Mucosa of descending colon (tissue), 3 donors: ENCODE data around the gene SPRR2E. TPM values are rescaled to one million over a fixed set of nuclear protein-coding genes. Genes with fewer than 3 reads are reported as not detected.
"Not testable (repeated sequence)": the region's sequence is repeated elsewhere in the genome, so short reads cannot be mapped to it uniquely, and the experiment has no call there.

Source experiments
- ATAC-seq: fragments of 200-7000 bp; cut with Tn5 transposase; one replicate; pipeline ENCODE4 v1.9.1; 2020; ENCODE audit warnings: mild to moderate bottlenecking, moderate library complexity
- DNase-seq, 3 donors: peaks; one replicate each; pipeline ENCODE4 v3.0.0-alpha.2; 2020
- H3K36me3 ChIP-seq: fragments of 200-600 bp; one replicate; pipeline ENCODE4 v1.8.0; 2021; ENCODE audit warnings: low read depth, mild to moderate bottlenecking
- H3K4me1 ChIP-seq: fragments of 200-600 bp; one replicate; pipeline ENCODE4 v1.8.0; 2021; ENCODE audit warnings: low read depth, mild to moderate bottlenecking
- H3K4me3 ChIP-seq: fragments of 200-600 bp; one replicate; pipeline ENCODE4 v1.8.0; 2021; ENCODE audit warnings: mild to moderate bottlenecking
- H3K9me3 ChIP-seq: fragments of 200-600 bp; one replicate; pipeline ENCODE4 v1.8.0; 2021; ENCODE audit warnings: mild to moderate bottlenecking
- intact Hi-C, 2 donors: fragments of 100-400 bp; cut with DNase I in 1 of 2; cut with micrococcal nuclease in 1 of 2; formaldehyde crosslinking; loops; one replicate each; pipeline versions ENCODE4 v1.11.0 to v1.11.1; 2022; cut with DNase I, micrococcal nuclease
- long read RNA-seq, 2 donors: library from polyadenylated mRNA; unstranded; transcript quantifications; one replicate each; pipeline ENCODE4 v2.0.0, GENCODE V29; 2019 to 2021
- total RNA-seq, 3 donors: library from RNA; stranded (reverse); fragmentation: NEBNext Ultra II Directional in 2 of 3; extraction: Animal tissue kit (Norgen Biotek cat#: 25700) in 2 of 3; gene quantifications; one replicate each; pipeline versions ENCODE4 v1.2.1 to v1.2.4, GENCODE V29; 2021 to 2023
- TF ChIP-seq, protein P1 (sequence below): fragments of 200-600 bp; IDR thresholded peaks from one replicate; pipeline ENCODE4 v1.8.0; 2022; ENCODE audit warnings: antibody characterized with exemption, mild to moderate bottlenecking
- donor health status: DM: no; HTN: no; CAD: no; lungs with moderate emphysema.
- donor health status: DM: no; HTN: no; CAD: no.
- donor health status: DM: no; HTN: yes; CAD: no.

Gene SPRR2E
- total RNA-seq = not detected
- long read RNA-seq, donor 1 = 0 reads
- long read RNA-seq, donor 2 = 0 reads

- Histone ChIP-seq H3K4me3 (no peak within 1 kb of the TSS), H3K9me3 (no peaks in the 10 kb centered on the region), H3K36me3 (no peaks in the 10 kb centered on the region), H3K4me1 (no peaks in the 10 kb centered on the region)
- ATAC-seq (no peak), DNase-seq (no peak)
- TF ChIP-seq, protein P1, sequence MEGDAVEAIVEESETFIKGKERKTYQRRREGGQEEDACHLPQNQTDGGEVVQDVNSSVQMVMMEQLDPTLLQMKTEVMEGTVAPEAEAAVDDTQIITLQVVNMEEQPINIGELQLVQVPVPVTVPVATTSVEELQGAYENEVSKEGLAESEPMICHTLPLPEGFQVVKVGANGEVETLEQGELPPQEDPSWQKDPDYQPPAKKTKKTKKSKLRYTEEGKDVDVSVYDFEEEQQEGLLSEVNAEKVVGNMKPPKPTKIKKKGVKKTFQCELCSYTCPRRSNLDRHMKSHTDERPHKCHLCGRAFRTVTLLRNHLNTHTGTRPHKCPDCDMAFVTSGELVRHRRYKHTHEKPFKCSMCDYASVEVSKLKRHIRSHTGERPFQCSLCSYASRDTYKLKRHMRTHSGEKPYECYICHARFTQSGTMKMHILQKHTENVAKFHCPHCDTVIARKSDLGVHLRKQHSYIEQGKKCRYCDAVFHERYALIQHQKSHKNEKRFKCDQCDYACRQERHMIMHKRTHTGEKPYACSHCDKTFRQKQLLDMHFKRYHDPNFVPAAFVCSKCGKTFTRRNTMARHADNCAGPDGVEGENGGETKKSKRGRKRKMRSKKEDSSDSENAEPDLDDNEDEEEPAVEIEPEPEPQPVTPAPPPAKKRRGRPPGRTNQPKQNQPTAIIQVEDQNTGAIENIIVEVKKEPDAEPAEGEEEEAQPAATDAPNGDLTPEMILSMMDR = no peak
- intact Hi-C loops = no loop called here
Measured at GRCh38 chr1:153094426-153094825, at the start of gene SPRR2E. SPRR2E (minus strand) TSS chr1:153094526; CDS start chr1:153093751, 775 bp downstream.

- no peak for DNase-seq
- no peak overlapping the region for H3K4me3 ChIP-seq
- intact Hi-C loops = no loop called here
Measured at GRCh38 chr1:153141377-153141776, 47.1 kb upstream of the SPRR2E start.

DNA sequence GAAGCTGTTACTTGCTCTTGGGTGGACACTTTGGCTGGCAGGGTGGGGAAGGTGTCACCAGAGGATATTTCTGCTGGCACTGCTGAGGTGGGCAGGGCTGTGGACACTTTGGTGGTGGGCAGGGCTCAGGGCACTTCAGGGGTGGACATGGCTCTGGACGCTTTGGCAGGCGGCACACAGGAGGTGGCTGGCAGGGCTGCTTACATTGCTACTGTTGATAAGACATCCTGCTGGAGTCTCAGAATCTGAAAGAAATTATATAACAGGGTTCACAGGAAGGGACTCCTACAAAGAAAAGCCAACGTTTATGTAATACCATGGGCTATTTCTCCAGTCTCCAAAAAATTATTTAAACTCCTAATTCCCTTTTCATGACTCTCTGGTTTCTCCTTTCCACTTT, 46.2 kb upstream of the SPRR2E start:
- ATAC-seq (no peak), DNase-seq (no peak)
- no peak overlapping the region for H3K4me3 ChIP-seq
- H3K9me3 ChIP-seq = no peaks in the 10 kb centered on the region
- no peaks in the 10 kb centered on the region for H3K36me3 ChIP-seq
- H3K4me1 ChIP-seq = no peaks in the 10 kb centered on the region
- intact Hi-C loops = no loop called here
- TF ChIP-seq, protein P1 = no peak

More at GRCh38 chr1:153141377-153141776, 47.1 kb upstream of the SPRR2E start:
- TF ChIP-seq, protein P1 = no peak
- H3K4me1 ChIP-seq = no peaks in the 10 kb centered on the region
- no peaks in the 10 kb centered on the region for H3K36me3 ChIP-seq
- no peak for ATAC-seq
- no peaks in the 10 kb centered on the region for H3K9me3 ChIP-seq

DNA sequence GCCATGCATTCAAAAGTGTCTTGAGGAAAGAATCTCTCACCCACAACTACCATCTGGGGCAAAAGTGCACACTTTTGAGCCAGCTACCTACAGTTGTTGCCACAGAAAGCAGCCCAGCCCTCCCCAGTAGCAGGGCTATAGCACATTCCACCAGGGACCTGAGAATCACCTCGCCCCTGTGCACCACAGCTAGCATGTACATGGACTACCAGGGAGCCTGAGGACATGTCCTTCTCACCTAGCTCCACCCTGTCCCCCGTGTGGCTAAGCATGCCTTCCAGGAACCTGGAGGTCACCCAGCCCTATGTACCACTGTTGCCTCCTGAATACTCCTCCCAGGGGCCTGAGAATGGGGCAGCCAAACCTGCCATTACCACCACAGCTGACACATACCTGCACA, 39.4 kb upstream of the SPRR2E start:
- TF ChIP-seq, protein P1 = no peak
- no peaks in the 10 kb centered on the region for H3K36me3 ChIP-seq
- DNase-seq = no peak
- no peak for ATAC-seq
- no peaks in the 10 kb centered on the region for H3K9me3 ChIP-seq
- intact Hi-C loops = no loop called here
- H3K4me1 ChIP-seq = no peaks in the 10 kb centered on the region
- H3K4me3 ChIP-seq = no peak overlapping the region

GRCh38 chr1:153133267-153133666, 38.9 kb upstream of the SPRR2E start:
- H3K36me3 ChIP-seq = no peaks in the 10 kb centered on the region
- DNase-seq = no peak
- no peaks in the 10 kb centered on the region for H3K9me3 ChIP-seq
- intact Hi-C loops = no loop called here
- ATAC-seq = no peak
- H3K4me3 ChIP-seq = no peak overlapping the region
- TF ChIP-seq, protein P1 = no peak
- no peaks in the 10 kb centered on the region for H3K4me1 ChIP-seq

- DNase-seq, intact Hi-C loops, H3K9me3 ChIP-seq, ATAC-seq, H3K36me3 ChIP-seq, H3K4me1 ChIP-seq, H3K4me3 ChIP-seq: not testable (repeated sequence)
Measured at GRCh38 chr1:153128688-153129087, 34.4 kb upstream of the SPRR2E start.
